GM19240 (cell line): ENCODE measurements around the gene CDR2.
"Not testable (repeated sequence)": the region's sequence is repeated elsewhere in the genome, so short reads cannot be mapped to it uniquely, and the experiment has no call there.

Experiments
- DNase-seq: peaks from one replicate; pipeline ENCODE4 v3.0.0; 2011; ENCODE audit warnings: low spot score; ENCODE audit not compliant: insufficient read length

Gene CDR2

GRCh38 chr16:22352723-22353122, 21.7 kb downstream of the CDR2 start:
- no peak for DNase-seq

- DNase-seq, result no peak
These were observed 22.3 kb downstream of the CDR2 start for GRCh38 chr16:22352140-22352539.

GRCh38 chr16:22351017-22351416, 23.4 kb downstream of the CDR2 start:
- not testable (repeated sequence) for DNase-seq

GRCh38 chr16:22348291-22348690, 26.1 kb downstream of the CDR2 start:
- no peak for DNase-seq

GRCh38 chr16:22347100-22347820, 27.2 kb downstream of the CDR2 start:
- DNase-seq, result no peak

- DNase-seq, result no peak
These were observed 27.9 kb downstream of the CDR2 start for GRCh38 chr16:22346483-22346882.

- DNase-seq, result no peak
These were observed 32.3 kb downstream of the CDR2 start for GRCh38 chr16:22342082-22342481.

GRCh38 chr16:22340945-22341344, 33.5 kb downstream of the CDR2 start:
- DNase-seq, result no peak

- no peak for DNase-seq
These were observed 36.4 kb downstream of the CDR2 start for GRCh38 chr16:22337849-22338635.

GRCh38 chr16:22337045-22337444, 37.4 kb downstream of the CDR2 start:
- DNase-seq, result no peak

- no peak for DNase-seq
These were observed 37.8 kb downstream of the CDR2 start for GRCh38 chr16:22336581-22336980.

- DNase-seq, result no peak
These were observed 38.7 kb downstream of the CDR2 start for GRCh38 chr16:22335668-22336246.

- no peak for DNase-seq
These were observed 40.9 kb downstream of the CDR2 start for GRCh38 chr16:22333457-22333994.

GRCh38 chr16:22330326-22330725, 44.1 kb downstream of the CDR2 start:
- no peak for DNase-seq

GRCh38 chr16:22329199-22329695, 45.2 kb downstream of the CDR2 start:
- no peak for DNase-seq

- DNase-seq, result no peak
These were observed 46.2 kb downstream of the CDR2 start for GRCh38 chr16:22328081-22328725.

- no peak for DNase-seq
These were observed 47.0 kb downstream of the CDR2 start for GRCh38 chr16:22327446-22327775.

- no peak for DNase-seq
These were observed 47.5 kb downstream of the CDR2 start for GRCh38 chr16:22326771-22327445.

GRCh38 chr16:22326369-22326652, 48.1 kb downstream of the CDR2 start:
- DNase-seq, result no peak

- no peak for DNase-seq
These were observed 48.6 kb downstream of the CDR2 start for GRCh38 chr16:22325598-22326368.
